ENCODE results near the gene WDR18. TPM values are rescaled to one million over a fixed set of nuclear protein-coding genes. Genes with fewer than 3 reads are reported as not detected.

The WDR18 gene
- total RNA-seq, 1 experiment from 2014 or later: 44.0 TPM

GRCh38 chr19:1001538-1002166, 17.5 kb downstream of the WDR18 start:
- H3K4me1 ChIP-seq (ENCODE audit: control insufficient read depth, insufficient read depth, low read length): no peaks in the 10 kb centered on the region; the same call in 1 of the 2 replicates
- ATAC-seq: peak; percentile 70
- H3K27me3 ChIP-seq (ENCODE audit: control insufficient read depth, insufficient read depth, low read length): no peaks in the 10 kb centered on the region
- BruUV-seq (replicated peaks): no TSS peak
- in situ Hi-C loops (cut with HindIII; ENCODE audit: low pct_unique_long_range_greater_than_20kb, low sequenced_read_pairs): no loop called here
- H3K4me3 ChIP-seq (ENCODE audit: low read depth in 2 of 2, low read length in 2 of 2): peak overlapping the region in 1 of 2 experiments; percentile 41; a peak in 3 of 4 replicates
- TF ChIP-seq POLR2AphosphoS5 (IDR thresholded peaks at IDR 0.05; ENCODE audit: low read depth, low read length) (no peak), CTCF (IDR thresholded peaks at IDR 0.05) (peak; percentile 94)
- H3K36me3 ChIP-seq (ENCODE audit: control insufficient read depth, insufficient read depth, low read length): no peaks in the 10 kb centered on the region
- ChIA-PET CTCF (interaction anchor here (0.5 to 0.7 kb wide), 2 partner anchors 36 to 177 kb away, joined by 3 read pairs; no protein-coding TSS in a partner anchor), POLR2A (no interaction called here)
- H3K27ac ChIP-seq (ENCODE audit: low read length): no peak overlapping the region
- no peaks in the 10 kb centered on the region for H3K9me3 ChIP-seq (ENCODE audit: control insufficient read depth, insufficient read depth, low read depth, low read length)
- intact Hi-C loops (cut with micrococcal nuclease; ENCODE audit: unreplicated experiment): no loop called here
- DNase-seq (ENCODE audit: low read depth, low spot score): no peak

- no peaks in the 10 kb centered on the region for H3K9me3 ChIP-seq (ENCODE audit: control insufficient read depth, insufficient read depth, low read depth, low read length)
- no peak for TF ChIP-seq TCF7L2 (IDR thresholded peaks at IDR 0.05; ENCODE audit: low read depth, low read length)
- no peak for TF ChIP-seq POLR2AphosphoS5 (IDR thresholded peaks at IDR 0.05; ENCODE audit: low read depth, low read length)
- TF ChIP-seq REST (IDR thresholded peaks at IDR 0.05; ENCODE audit: insufficient read depth in 1 of 2, low read depth in 2 of 2, low read length in 1 of 2): no peak
- no peak for TF ChIP-seq CTCF (IDR thresholded peaks at IDR 0.05)
- no peak for TF ChIP-seq SIN3A (IDR thresholded peaks at IDR 0.05; ENCODE audit: borderline replicate concordance, insufficient read depth, low read depth, low read length)
- POLR2A ChIA-PET: no interaction called here
- no TSS peak for BruUV-seq (replicated peaks)
- no peaks in the 10 kb centered on the region; the same call in 1 of the 2 replicates for H3K4me1 ChIP-seq (ENCODE audit: control insufficient read depth, insufficient read depth, low read length)
- intact Hi-C loops (cut with micrococcal nuclease; ENCODE audit: unreplicated experiment): no loop called here
- H3K36me3 ChIP-seq (ENCODE audit: control insufficient read depth, insufficient read depth, low read length): no peaks in the 10 kb centered on the region
- no peak for ATAC-seq
- no peak overlapping the region for H3K27ac ChIP-seq (ENCODE audit: low read length)
- no peaks in the 10 kb centered on the region for H3K27me3 ChIP-seq (ENCODE audit: control insufficient read depth, insufficient read depth, low read length)
- in situ Hi-C loops (cut with HindIII; ENCODE audit: low pct_unique_long_range_greater_than_20kb, low sequenced_read_pairs): no loop called here
- CTCF ChIA-PET: no interaction called here
- no peak overlapping the region for H3K4me3 ChIP-seq (ENCODE audit: low read depth in 2 of 2, low read length in 2 of 2)
- DNase-seq (ENCODE audit: low read depth, low spot score): no peak
These were observed 18.5 kb downstream of the WDR18 start for GRCh38 chr19:1002600-1002999.
